Neuronal stem cell (in vitro differentiated cells): ENCODE results near the gene TNC.
A peak's percentile ranks its signal among the peaks of the same experiment; 100 is the strongest.

Experiments
- DNase-seq: peaks from one replicate; pipeline ENCODE4 v3.0.0-alpha.2; 2013; ENCODE audit warnings: low spot score
- H2AFZ ChIP-seq: one replicate; pipeline ENCODE4 v1.6.1; 2013; ENCODE audit warnings: mild to moderate bottlenecking, low read length, inconsistent platforms
- H2AK5ac ChIP-seq: 2 replicates; pipeline ENCODE4 v1.6.1; 2013; ENCODE audit warnings: low read depth, mild to moderate bottlenecking, inconsistent platforms, low read length, moderate library complexity, mixed read lengths
- H2BK120ac ChIP-seq: 2 replicates; pipeline ENCODE4 v1.6.1; 2013; ENCODE audit warnings: low read depth, mild to moderate bottlenecking, inconsistent platforms, low read length, moderate library complexity, mixed read lengths
- H2BK12ac ChIP-seq: one replicate; pipeline ENCODE4 v1.6.1; 2013; ENCODE audit warnings: low read length, inconsistent platforms
- H2BK15ac ChIP-seq: 2 replicates; pipeline ENCODE4 v1.6.1; 2013; ENCODE audit warnings: mild to moderate bottlenecking, low read length, inconsistent platforms, mixed read lengths
- H2BK5ac ChIP-seq: one replicate; pipeline ENCODE4 v1.6.1; 2013; ENCODE audit warnings: inconsistent platforms, mild to moderate bottlenecking, low read length, moderate library complexity
- H3K14ac ChIP-seq: one replicate; pipeline ENCODE4 v1.6.1; 2013; ENCODE audit warnings: low read length, inconsistent platforms
- H3K18ac ChIP-seq: 2 replicates; pipeline ENCODE4 v1.6.1; 2013; ENCODE audit warnings: low read length, inconsistent platforms
- H3K23ac ChIP-seq: 2 replicates; pipeline ENCODE4 v1.6.1; 2013; ENCODE audit warnings: low read depth, mild to moderate bottlenecking, mixed read lengths, low read length, inconsistent platforms; ENCODE audit not compliant: poor library complexity
- H3K27ac ChIP-seq: replicated peaks from 3 replicates; pipeline ENCODE4 v1.5.1; 2013; ENCODE audit warnings: low read length, inconsistent platforms
- H3K27me3 ChIP-seq, 3 experiments: 2 replicates each; pipeline ENCODE4 v1.6.1; 2013; ENCODE audit warnings: low read length in 3 of 3, mild to moderate bottlenecking in 2 of 3, inconsistent platforms in 1 of 3, low read depth in 1 of 3, mixed read lengths in 1 of 3, moderate library complexity in 1 of 3; ENCODE audit not compliant: control insufficient read depth in 3 of 3, insufficient read depth in 3 of 3
- H3K36me3 ChIP-seq, 2 donors: replicated peaks in 1 of 2; 2 replicates each; pipeline ENCODE4 v1.6.1; 2013; ENCODE audit warnings: low read length in 2 of 2; ENCODE audit not compliant: control insufficient read depth in 2 of 2, insufficient read depth in 2 of 2
- H3K4ac ChIP-seq: 2 replicates; pipeline ENCODE4 v1.6.1; 2013; ENCODE audit warnings: inconsistent platforms, mild to moderate bottlenecking, low read length, moderate library complexity
- H3K4me1 ChIP-seq, 2 donors: 1 replicate in 1 of 2; 2 replicates in 1 of 2; pipeline ENCODE4 v1.6.1; 2013; ENCODE audit warnings: low read length in 2 of 2, low read depth in 1 of 2; ENCODE audit not compliant: control insufficient read depth in 2 of 2, insufficient read depth in 1 of 2
- H3K4me2 ChIP-seq: one replicate; pipeline ENCODE4 v1.6.1; 2013; ENCODE audit warnings: mild to moderate bottlenecking, low read length, inconsistent platforms; ENCODE audit not compliant: insufficient read depth, poor library complexity, severe bottlenecking
- H3K4me3 ChIP-seq, 2 donors: 2 replicates each; pipeline ENCODE4 v1.5.1; 2013; ENCODE audit warnings: low read length in 2 of 2, mild to moderate bottlenecking in 2 of 2, inconsistent platforms in 1 of 2, moderate library complexity in 1 of 2
- H3K79me1 ChIP-seq: one replicate; pipeline ENCODE4 v1.6.1; 2013; ENCODE audit warnings: low read depth, mild to moderate bottlenecking, inconsistent platforms, low read length, moderate library complexity
- H3K9ac ChIP-seq: one replicate; pipeline ENCODE4 v1.6.1; 2013; ENCODE audit warnings: mild to moderate bottlenecking, low read depth, low read length, inconsistent platforms; ENCODE audit not compliant: poor library complexity
- H3K9me3 ChIP-seq, 2 donors: replicated peaks in 1 of 2; 2 replicates each; pipeline versions ENCODE3 to v1.6.1; 2013; ENCODE audit warnings: low read length in 2 of 2, mild to moderate bottlenecking in 2 of 2, inconsistent platforms in 1 of 2, low read depth in 1 of 2, mixed read lengths in 1 of 2, moderate library complexity in 1 of 2; ENCODE audit not compliant: control insufficient read depth in 2 of 2, insufficient read depth in 1 of 2
- H4K8ac ChIP-seq: one replicate; pipeline ENCODE4 v1.6.1; 2013; ENCODE audit warnings: low read depth, mild to moderate bottlenecking, inconsistent platforms, low read length, moderate library complexity
- H4K91ac ChIP-seq: one replicate; pipeline ENCODE4 v1.6.1; 2013; ENCODE audit warnings: low read length, low read depth, mild to moderate bottlenecking, inconsistent platforms; ENCODE audit not compliant: poor library complexity
- WGBS, 2 donors: extraction: QIAGEN DNeasy Blood & Tissue Kit; methylation state at CpG; one replicate each; pipeline ENCODE4 v1.1.7; 2013; ENCODE audit warnings: missing lambda C conversion rate in 2 of 2, mixed read lengths in 1 of 2; ENCODE audit not compliant: insufficient read length in 2 of 2, insufficient replicate concordance in 1 of 2; ENCODE audit errors: extremely low coverage in 2 of 2; 5-methylcytosine and 5-hydroxymethylcytosine counted together

The TNC gene

DNA sequence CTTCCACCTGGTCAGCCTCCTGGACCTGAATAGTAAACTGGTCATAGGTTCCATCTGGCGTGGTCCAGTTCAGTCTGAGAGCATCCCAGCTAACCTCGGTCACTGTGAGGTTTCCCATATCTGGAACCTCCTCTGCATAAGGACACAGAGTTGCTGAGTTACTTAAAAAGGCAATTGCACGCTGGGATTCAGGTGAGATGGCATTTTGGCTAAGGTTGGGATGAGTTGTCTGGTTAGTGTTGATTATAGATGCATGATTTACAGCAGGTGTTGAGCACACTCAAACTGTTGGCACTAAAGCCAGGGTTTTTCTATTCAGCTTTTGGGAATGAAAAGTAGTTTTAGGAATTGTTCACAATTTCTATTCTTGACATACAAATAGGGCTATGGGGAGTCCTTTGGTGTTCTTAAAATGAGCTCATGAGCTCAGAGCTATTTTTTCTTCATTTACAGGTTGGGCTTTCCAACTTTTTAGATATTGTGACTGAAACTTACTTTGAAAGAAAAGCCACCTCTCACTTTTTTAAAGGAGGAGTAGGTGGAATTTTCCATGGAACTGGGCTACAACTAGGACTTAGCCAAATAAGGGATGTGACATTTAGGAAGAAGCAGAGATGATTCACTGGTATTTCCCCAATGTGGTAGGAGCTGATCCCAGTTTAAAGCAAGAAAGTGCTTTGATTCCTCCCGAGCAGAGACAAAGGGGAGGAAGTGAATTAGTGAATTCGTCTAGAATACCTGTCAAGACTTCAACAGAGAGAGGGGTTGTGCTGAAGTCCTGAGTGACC is 54.7 kb downstream of the TNC start:
- H3K4me3 ChIP-seq: no peak overlapping the region
- no peaks in the 10 kb centered on the region for H3K36me3 ChIP-seq

DNA sequence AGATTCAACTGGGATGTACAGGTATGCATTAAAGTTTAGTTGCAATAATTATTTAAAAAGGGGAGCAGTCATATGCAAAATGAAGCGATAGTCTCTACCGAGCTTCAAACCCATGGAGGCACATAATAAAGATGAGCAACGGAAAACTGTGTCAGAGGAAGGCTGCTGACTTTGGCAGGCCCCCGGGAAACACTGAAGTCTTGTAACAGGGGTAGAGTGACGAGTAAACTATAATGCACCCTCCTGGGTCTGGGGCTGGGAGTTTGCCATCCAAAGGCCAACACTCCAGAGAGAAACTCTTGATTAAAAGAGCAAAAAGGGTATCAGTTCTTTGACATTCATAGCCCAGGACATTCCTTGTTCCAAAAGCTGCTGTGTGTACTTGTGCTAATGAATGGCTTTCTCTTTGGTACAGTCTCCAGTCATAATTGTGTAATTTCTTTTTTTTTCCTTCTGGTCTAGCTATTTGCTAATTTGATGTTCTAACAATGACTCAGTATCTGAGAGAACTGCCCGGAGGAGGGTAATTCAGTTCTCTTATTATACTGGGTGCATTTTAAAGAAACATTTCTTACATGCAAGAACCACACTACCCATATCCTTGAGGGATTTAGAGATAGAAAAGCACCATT is 59.2 kb downstream of the TNC start:
- no peak overlapping the region for H4K8ac ChIP-seq
- H3K14ac ChIP-seq: no peak overlapping the region
- H2AFZ ChIP-seq: no peak overlapping the region
- no peak overlapping the region for H3K18ac ChIP-seq
- peaks cover 0 to 2% of the 10 kb centered on the region in 2 donors for H3K36me3 ChIP-seq
- no peak overlapping the region for H2BK5ac ChIP-seq
- WGBS, 2 donors: no CpG with 5 or more reads among the region's 6 CpGs
- no peak overlapping the region for H3K4me3 ChIP-seq
- no peak overlapping the region for H3K4ac ChIP-seq
- DNase-seq: no peak
- H3K23ac ChIP-seq: no peak overlapping the region
- no peak overlapping the region for H2BK12ac ChIP-seq
- peaks cover 0 to 3% of the 10 kb centered on the region in 2 donors for H3K4me1 ChIP-seq
- no peak overlapping the region for H2BK120ac ChIP-seq
- no peak overlapping the region for H3K27ac ChIP-seq
- H2BK15ac ChIP-seq: no peak overlapping the region
- no peak overlapping the region for H4K91ac ChIP-seq
- no peak overlapping the region for H3K4me2 ChIP-seq
- H3K9ac ChIP-seq: no peak overlapping the region
- no peak overlapping the region for H2AK5ac ChIP-seq
- H3K9me3 ChIP-seq: no peaks in the 10 kb centered on the region
- no peaks in the 10 kb centered on the region for H3K27me3 ChIP-seq
- no peaks in the 10 kb centered on the region for H3K79me1 ChIP-seq

More for the DNA sequence above, 54.7 kb downstream of the TNC start:
- H3K9me3 ChIP-seq: no peaks in the 10 kb centered on the region
- H3K79me1 ChIP-seq: no peaks in the 10 kb centered on the region
- no peak overlapping the region for H4K91ac ChIP-seq
- H4K8ac ChIP-seq: no peak overlapping the region
- no peak overlapping the region for H2AK5ac ChIP-seq
- no peak for DNase-seq
- peak overlapping the region; percentile 28 for H3K27ac ChIP-seq
- no peak overlapping the region for H2BK15ac ChIP-seq
- no peak overlapping the region for H3K23ac ChIP-seq
- H2AFZ ChIP-seq: no peak overlapping the region
- H3K14ac ChIP-seq: no peak overlapping the region
- no peak overlapping the region for H2BK12ac ChIP-seq
- H3K27me3 ChIP-seq: no peaks in the 10 kb centered on the region
- no CpG with 5 or more reads among the region's 5 CpGs for WGBS, 2 donors
- H3K4me2 ChIP-seq: no peak overlapping the region
- H3K9ac ChIP-seq: no peak overlapping the region
- no peak overlapping the region for H2BK5ac ChIP-seq
- no peak overlapping the region for H3K4ac ChIP-seq
- no peak overlapping the region for H3K18ac ChIP-seq
- H2BK120ac ChIP-seq: no peak overlapping the region
- H3K4me1 ChIP-seq: peaks cover 0 to 4% of the 10 kb centered on the region in 2 donors

DNA sequence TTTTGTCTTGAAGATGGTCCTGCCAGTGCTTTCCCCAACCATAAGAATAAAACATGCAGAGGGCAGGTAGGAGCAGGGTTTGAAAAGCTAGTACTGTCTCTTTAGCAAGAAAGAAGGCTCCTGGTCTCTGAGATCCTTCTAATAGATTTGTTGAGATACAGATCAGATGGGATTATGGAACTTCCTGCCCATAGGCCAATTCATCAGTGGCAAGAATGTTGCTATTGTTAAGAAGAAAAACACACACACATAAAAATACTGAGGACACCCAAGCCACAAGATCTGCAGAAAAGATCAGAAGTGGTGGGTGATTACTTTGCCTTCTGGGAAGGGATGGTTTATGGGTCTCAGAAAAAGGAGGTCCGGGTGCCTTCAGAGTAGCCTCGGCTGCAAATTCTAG is 59.8 kb downstream of the TNC start:
- Histone ChIP-seq H3K27me3 (no peaks in the 10 kb centered on the region), H2AK5ac (no peak overlapping the region), H2BK5ac (no peak overlapping the region), H3K36me3 (peaks cover 0 to 2% of the 10 kb centered on the region in 2 donors), H3K9ac (no peak overlapping the region), H3K4me3 (no peak overlapping the region), H3K4ac (no peak overlapping the region), H3K4me1 (no peaks in the 10 kb centered on the region), H2BK12ac (no peak overlapping the region), H3K4me2 (no peak overlapping the region), H3K9me3 (no peaks in the 10 kb centered on the region), H3K79me1 (no peaks in the 10 kb centered on the region), H3K23ac (no peak overlapping the region), H2BK120ac (no peak overlapping the region), H2AFZ (no peak overlapping the region), H2BK15ac (no peak overlapping the region), H4K8ac (no peak overlapping the region), H3K18ac (no peak overlapping the region), H4K91ac (no peak overlapping the region), H3K27ac (no peak overlapping the region), H3K14ac (no peak overlapping the region)
- WGBS, 2 donors: no CpG with 5 or more reads among the region's 2 CpGs
- DNase-seq: no peak

DNA sequence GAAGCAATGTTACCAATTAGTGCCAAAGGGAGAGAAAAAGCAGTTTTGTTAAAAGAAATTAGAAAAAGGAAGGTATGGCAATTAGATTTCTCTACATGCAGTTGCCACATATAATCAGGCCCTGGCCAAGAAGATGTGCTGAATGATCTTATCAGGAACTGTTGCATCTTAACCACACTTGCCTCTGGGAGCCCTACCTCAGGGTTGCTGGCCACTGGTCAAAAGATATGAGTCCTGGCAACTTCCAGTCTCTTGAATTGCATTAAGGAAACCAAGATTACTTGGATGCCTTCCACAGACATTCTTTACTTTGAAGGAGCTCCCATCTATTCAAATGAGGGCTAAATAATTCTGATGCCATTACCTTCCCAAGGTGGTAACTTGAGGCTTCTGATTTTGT is 60.4 kb downstream of the TNC start:
- Histone ChIP-seq H4K91ac (no peak overlapping the region), H3K23ac (no peak overlapping the region), H3K9ac (no peak overlapping the region), H3K18ac (no peak overlapping the region), H3K27me3 (no peaks in the 10 kb centered on the region), H3K79me1 (no peaks in the 10 kb centered on the region), H3K27ac (no peak overlapping the region), H3K4ac (no peak overlapping the region), H3K36me3 (peaks cover 0 to 4% of the 10 kb centered on the region in 2 donors), H2BK5ac (no peak overlapping the region), H2BK12ac (no peak overlapping the region), H3K4me3 (no peak overlapping the region), H4K8ac (no peak overlapping the region), H2BK15ac (no peak overlapping the region), H3K14ac (no peak overlapping the region), H3K4me1 (no peaks in the 10 kb centered on the region), H2AK5ac (no peak overlapping the region), H3K9me3 (no peaks in the 10 kb centered on the region), H2AFZ (no peak overlapping the region), H3K4me2 (no peak overlapping the region), H2BK120ac (no peak overlapping the region)
- no peak for DNase-seq
